Measurements from ENCODE around the gene GOLGB1.

GRCh38 chr3:121793078-121793477 is 43.5 kb upstream of the GOLGB1 start:
- no peak for TF ChIP-seq CTCF (IDR thresholded peaks at IDR 0.05)
- TF ChIP-seq POLR2A (IDR thresholded peaks at IDR 0.05): no peak
